Measurements from ENCODE around the gene NLE1. TPM values are rescaled to one million over a fixed set of nuclear protein-coding genes. Genes with fewer than 3 reads are reported as not detected.
A peak's percentile ranks its signal among the peaks of the same experiment; 100 is the strongest.
"Not testable (repeated sequence)": the region's sequence is repeated elsewhere in the genome, so short reads cannot be mapped to it uniquely, and the experiment has no call there.

NLE1 gene
- total RNA-seq, 2 experiments from 2014 or later: 33.0 to 35.2 TPM

DNA sequence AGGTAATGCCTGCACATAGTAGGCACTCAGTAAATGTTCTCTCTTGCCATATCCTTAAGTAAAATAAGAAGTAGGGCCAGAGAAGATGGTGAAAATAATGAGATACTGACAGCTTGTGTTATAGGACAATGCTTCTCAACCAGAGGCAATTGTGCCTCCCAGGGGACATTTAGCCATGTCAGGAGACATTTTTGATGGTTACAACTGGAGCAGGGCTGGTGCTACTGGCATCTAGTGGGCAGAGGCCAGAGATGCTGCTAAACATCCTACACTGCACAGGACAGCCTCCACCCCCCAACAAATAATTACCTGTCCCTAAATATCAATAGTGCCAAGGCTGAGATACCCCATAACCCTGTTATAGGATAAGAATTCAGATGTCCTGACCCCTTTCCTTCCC is 24.1 kb downstream of the NLE1 start:
- DNase-seq: peak; percentile 72
- CTCF ChIA-PET: interaction anchor here (0.6 to 4.6 kb wide), 7 partner anchors 28 to 698 kb away, joined by 3 to 62 read pairs (median 15); no protein-coding TSS in a partner anchor
- H3K9me3 Mint-ChIP-seq: no peaks in the 10 kb centered on the region
- peaks cover 45% of the 10 kb centered on the region for H3K4me1 Mint-ChIP-seq (ENCODE audit: low read depth)
- no peaks in the 10 kb centered on the region for H3K27me3 Mint-ChIP-seq (ENCODE audit: low read depth)
- peaks cover 32% of the 10 kb centered on the region for H3K36me3 Mint-ChIP-seq (ENCODE audit: low read depth)
- H3K4me3 Mint-ChIP-seq: peak overlapping the region; percentile 90
- peak overlapping the region; percentile 31 for H3K27ac Mint-ChIP-seq
- intact Hi-C loops (cut with micrococcal nuclease): loop anchor here (1.0 to 2.0 kb wide), 4 partner anchors 480 to 576 kb away; partner anchors contain the start of gene TMEM132E

DNA sequence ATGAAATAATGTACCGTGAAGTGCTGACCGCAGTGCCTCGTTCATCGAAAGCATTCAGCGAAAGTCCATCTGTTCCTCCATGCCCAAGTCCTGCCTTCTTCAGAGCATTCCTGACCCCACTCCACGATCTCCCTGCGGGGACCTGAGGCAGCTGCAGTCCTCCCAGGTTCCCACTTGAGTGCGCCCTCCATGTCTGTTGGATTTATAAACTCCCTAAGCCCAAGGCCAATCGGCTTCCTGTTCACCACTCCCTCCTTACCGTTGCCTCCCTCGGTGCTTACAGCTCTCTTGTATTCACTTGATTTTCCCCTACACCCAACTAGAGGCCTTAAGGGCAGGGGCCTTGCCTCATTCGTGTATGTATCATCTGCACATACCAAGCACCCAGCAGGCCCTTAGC is 25.3 kb downstream of the NLE1 start:
- Mint-ChIP-seq H3K4me3 (no peak overlapping the region), H3K4me1 (ENCODE audit: low read depth) (peaks cover 45% of the 10 kb centered on the region), H3K27ac (peak overlapping the region; percentile 37), H3K27me3 (ENCODE audit: low read depth) (no peaks in the 10 kb centered on the region), H3K9me3 (no peaks in the 10 kb centered on the region), H3K36me3 (ENCODE audit: low read depth) (peaks cover 32% of the 10 kb centered on the region)
- CTCF ChIA-PET: interaction anchor here (1.1 to 3.1 kb wide), 2 partner anchors 24 to 27 kb away, joined by 3 to 20 read pairs; no protein-coding TSS in a partner anchor
- DNase-seq: no peak
- intact Hi-C loops (cut with micrococcal nuclease): no loop called here

DNA sequence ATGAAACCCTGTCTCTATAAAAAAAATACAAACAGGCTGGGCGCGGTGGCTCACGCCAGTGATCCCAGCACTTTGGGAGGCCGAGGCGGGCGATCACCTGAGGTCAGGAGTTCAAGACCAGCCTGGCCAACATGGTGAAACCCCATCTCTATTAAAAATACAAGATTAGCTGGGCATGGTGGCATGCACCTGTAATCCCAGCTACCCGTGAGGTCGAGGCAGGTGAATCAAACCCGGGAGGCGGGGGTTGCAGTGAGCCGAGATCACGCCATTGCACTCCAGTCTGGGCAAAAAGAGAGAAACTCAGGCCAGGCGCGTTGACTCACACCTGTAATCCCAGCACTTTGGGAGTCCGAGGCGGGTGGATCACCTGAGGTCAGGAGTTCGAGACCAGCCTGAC is 31.3 kb downstream of the NLE1 start:
- CTCF ChIA-PET: interaction anchor here (1.3 to 1.7 kb wide), 2 partner anchors 8 to 21 kb away, joined by 3 to 4 read pairs; no protein-coding TSS in a partner anchor
- not testable (repeated sequence) for DNase-seq; H3K27me3 Mint-ChIP-seq (ENCODE audit: low read depth)

GRCh38 chr17:35104844-35105450 is 37.2 kb downstream of the NLE1 start:
- intact Hi-C loops (cut with micrococcal nuclease): no loop called here
- H3K27me3 Mint-ChIP-seq (ENCODE audit: low read depth): no peaks in the 10 kb centered on the region
- no peak overlapping the region for H3K27ac Mint-ChIP-seq
- DNase-seq: no peak
- H3K9me3 Mint-ChIP-seq: no peaks in the 10 kb centered on the region
- CTCF ChIA-PET: interaction anchor here (0.5 to 1.4 kb wide), 3 partner anchors 14 to 121 kb away, joined by 3 to 5 read pairs (median 4); no protein-coding TSS in a partner anchor
- H3K36me3 Mint-ChIP-seq (ENCODE audit: low read depth): peaks cover 42% of the 10 kb centered on the region
- H3K4me1 Mint-ChIP-seq (ENCODE audit: low read depth): peaks cover 2% of the 10 kb centered on the region
- no peak overlapping the region for H3K4me3 Mint-ChIP-seq

More for the DNA sequence above, 31.3 kb downstream of the NLE1 start:
- H3K4me1 Mint-ChIP-seq (ENCODE audit: low read depth); intact Hi-C loops (cut with micrococcal nuclease); H3K4me3 Mint-ChIP-seq; H3K27ac Mint-ChIP-seq; H3K9me3 Mint-ChIP-seq: not testable (repeated sequence)
- peaks cover 24% of the 10 kb centered on the region for H3K36me3 Mint-ChIP-seq (ENCODE audit: low read depth)

- Mint-ChIP-seq H3K9me3 (no peaks in the 10 kb centered on the region), H3K36me3 (ENCODE audit: low read depth) (peaks cover 49% of the 10 kb centered on the region), H3K4me3 (no peak overlapping the region), H3K27ac (no peak overlapping the region), H3K27me3 (ENCODE audit: low read depth) (no peaks in the 10 kb centered on the region), H3K4me1 (ENCODE audit: low read depth) (peaks cover 2% of the 10 kb centered on the region)
- intact Hi-C loops (cut with micrococcal nuclease): no loop called here
- CTCF ChIA-PET: interaction anchor here (1.1 to 1.3 kb wide), 2 partner anchors 8 to 13 kb away, joined by 3 to 9 read pairs; no protein-coding TSS in a partner anchor
- no peak for DNase-seq
Measured at GRCh38 chr17:35103271-35103670, 38.8 kb downstream of the NLE1 start.

GRCh38 chr17:35101725-35102124 is 40.4 kb downstream of the NLE1 start:
- no peaks in the 10 kb centered on the region for H3K9me3 Mint-ChIP-seq
- no peaks in the 10 kb centered on the region for H3K27me3 Mint-ChIP-seq (ENCODE audit: low read depth)
- CTCF ChIA-PET: interaction anchor here (1.8 kb wide), 1 partner anchor 12 kb away, joined by 6 read pairs; no protein-coding TSS in a partner anchor
- no peak for DNase-seq
- no peak overlapping the region for H3K4me3 Mint-ChIP-seq
- intact Hi-C loops (cut with micrococcal nuclease): no loop called here
- no peak overlapping the region for H3K27ac Mint-ChIP-seq
- H3K36me3 Mint-ChIP-seq (ENCODE audit: low read depth): peaks cover 47% of the 10 kb centered on the region
- H3K4me1 Mint-ChIP-seq (ENCODE audit: low read depth): peaks cover 4% of the 10 kb centered on the region

DNA sequence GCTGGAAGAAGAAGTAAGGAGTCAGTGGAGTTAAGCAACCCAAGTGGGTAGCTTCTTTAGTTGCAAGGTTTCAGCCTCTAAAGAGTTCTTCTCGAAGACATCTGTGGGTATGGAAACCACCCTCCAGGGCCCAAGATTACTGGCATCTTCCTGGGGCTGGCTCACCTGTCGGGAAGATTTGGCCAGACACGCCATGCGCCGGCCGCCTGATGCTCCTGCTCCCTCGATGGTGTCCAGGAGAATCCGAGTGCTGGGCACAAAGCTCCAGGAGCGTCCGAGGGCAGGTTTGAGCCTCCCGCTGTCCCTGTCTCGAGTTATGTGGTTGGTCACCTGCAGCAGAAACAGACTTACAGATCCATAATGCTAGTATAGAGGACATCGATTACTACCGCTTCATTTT is 41.1 kb downstream of the NLE1 start:
- no peaks in the 10 kb centered on the region for H3K9me3 Mint-ChIP-seq
- CTCF ChIA-PET: interaction anchor here (1.8 kb wide), 1 partner anchor 11 kb away, joined by 6 read pairs; no protein-coding TSS in a partner anchor
- H3K4me3 Mint-ChIP-seq: no peak overlapping the region
- H3K27ac Mint-ChIP-seq: no peak overlapping the region
- H3K36me3 Mint-ChIP-seq (ENCODE audit: low read depth): peaks cover 40% of the 10 kb centered on the region
- peaks cover 4% of the 10 kb centered on the region for H3K4me1 Mint-ChIP-seq (ENCODE audit: low read depth)
- no peak for DNase-seq
- intact Hi-C loops (cut with micrococcal nuclease): no loop called here
- no peaks in the 10 kb centered on the region for H3K27me3 Mint-ChIP-seq (ENCODE audit: low read depth)

DNA sequence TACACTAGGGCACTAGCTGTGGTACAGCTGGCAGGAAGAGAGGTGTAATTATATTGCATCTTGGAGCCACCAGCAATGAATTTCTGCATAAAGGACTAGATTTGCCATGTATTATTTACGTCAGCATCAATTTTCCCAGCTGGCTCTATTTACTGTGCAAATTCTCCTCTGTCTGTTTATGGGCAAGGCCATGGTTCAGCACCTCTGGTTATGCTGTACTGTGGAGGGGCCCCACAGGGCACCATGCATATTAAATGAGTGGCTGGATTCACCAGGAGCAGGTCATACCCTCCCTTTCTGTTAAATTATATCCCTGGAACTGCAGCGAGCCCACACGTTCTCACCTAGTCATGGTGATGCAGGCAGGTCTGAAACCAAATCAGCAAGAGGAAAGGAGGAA is 42.2 kb downstream of the NLE1 start:
- intact Hi-C loops (cut with micrococcal nuclease): no loop called here
- DNase-seq: no peak
- Mint-ChIP-seq H3K36me3 (ENCODE audit: low read depth) (peaks cover 31% of the 10 kb centered on the region), H3K9me3 (no peaks in the 10 kb centered on the region), H3K4me3 (no peak overlapping the region), H3K27ac (no peak overlapping the region), H3K4me1 (ENCODE audit: low read depth) (peaks cover 6% of the 10 kb centered on the region), H3K27me3 (ENCODE audit: low read depth) (no peaks in the 10 kb centered on the region)
- CTCF ChIA-PET: no interaction called here

GRCh38 chr17:35097776-35098175 is 44.3 kb downstream of the NLE1 start:
- CTCF ChIA-PET: interaction anchor here (1.2 kb wide), 1 partner anchor 21 kb away, joined by 3 read pairs; no protein-coding TSS in a partner anchor
- intact Hi-C loops (cut with micrococcal nuclease): no loop called here
- peaks cover 22% of the 10 kb centered on the region for H3K36me3 Mint-ChIP-seq (ENCODE audit: low read depth)
- H3K4me1 Mint-ChIP-seq (ENCODE audit: low read depth): peaks cover 8% of the 10 kb centered on the region
- DNase-seq: no peak
- H3K27me3 Mint-ChIP-seq (ENCODE audit: low read depth): no peaks in the 10 kb centered on the region
- H3K4me3 Mint-ChIP-seq: no peak overlapping the region
- H3K9me3 Mint-ChIP-seq: no peaks in the 10 kb centered on the region
- H3K27ac Mint-ChIP-seq: no peak overlapping the region

- CTCF ChIA-PET: interaction anchor here (1.3 kb wide), 1 partner anchor 24 kb away, joined by 3 read pairs; no protein-coding TSS in a partner anchor
- Mint-ChIP-seq H3K4me1 (ENCODE audit: low read depth) (peaks cover 10% of the 10 kb centered on the region), H3K36me3 (ENCODE audit: low read depth) (peaks cover 15% of the 10 kb centered on the region)
Measured at GRCh38 chr17:35095741-35096140, 46.4 kb downstream of the NLE1 start.

DNA sequence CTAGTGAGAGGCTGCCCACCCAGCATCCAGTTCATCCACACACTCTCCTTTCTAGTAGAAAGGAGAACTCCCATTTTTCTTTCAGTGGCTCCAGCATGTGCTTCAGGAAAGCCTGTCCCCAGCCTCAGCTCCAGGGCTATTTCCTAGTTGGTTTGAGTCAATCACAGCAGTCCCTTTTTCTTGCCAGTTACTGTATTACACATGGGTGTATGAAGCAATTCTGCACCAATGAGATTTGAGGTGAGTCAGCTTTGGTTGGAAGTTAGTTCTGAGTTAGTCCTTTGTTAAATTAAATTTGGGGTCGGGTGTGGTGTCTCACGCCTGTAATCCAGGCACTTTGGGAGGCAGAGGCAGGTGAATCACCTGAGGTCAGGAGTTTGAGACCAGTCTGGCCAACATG is 47.2 kb downstream of the NLE1 start:
- intact Hi-C loops (cut with micrococcal nuclease): no loop called here
- Mint-ChIP-seq H3K4me3 (no peak overlapping the region), H3K4me1 (ENCODE audit: low read depth) (peaks cover 16% of the 10 kb centered on the region), H3K36me3 (ENCODE audit: low read depth) (peaks cover 13% of the 10 kb centered on the region), H3K9me3 (no peaks in the 10 kb centered on the region), H3K27ac (no peak overlapping the region), H3K27me3 (ENCODE audit: low read depth) (no peaks in the 10 kb centered on the region)
- no peak for DNase-seq
- CTCF ChIA-PET: interaction anchor here (1.1 to 1.3 kb wide), 2 partner anchors 25 kb away, joined by 3 to 4 read pairs; no protein-coding TSS in a partner anchor

More at GRCh38 chr17:35095741-35096140, 46.4 kb downstream of the NLE1 start:
- Mint-ChIP-seq H3K27ac (no peak overlapping the region), H3K9me3 (no peaks in the 10 kb centered on the region), H3K27me3 (ENCODE audit: low read depth) (no peaks in the 10 kb centered on the region), H3K4me3 (no peak overlapping the region)
- intact Hi-C loops (cut with micrococcal nuclease): no loop called here
- no peak for DNase-seq

- DNase-seq; H3K27me3 Mint-ChIP-seq (ENCODE audit: low read depth); H3K9me3 Mint-ChIP-seq; intact Hi-C loops (cut with micrococcal nuclease); H3K27ac Mint-ChIP-seq; H3K4me3 Mint-ChIP-seq; H3K36me3 Mint-ChIP-seq (ENCODE audit: low read depth): not testable (repeated sequence)
- H3K4me1 Mint-ChIP-seq (ENCODE audit: low read depth): peaks cover 43% of the 10 kb centered on the region
- CTCF ChIA-PET: interaction anchor here (1.4 to 2.3 kb wide), 8 partner anchors 12 to 111 kb away, joined by 4 to 20 read pairs (median 7); partner anchors contain the start of genes LIG3 and RFFL
Measured at GRCh38 chr17:35090707-35091106, 51.4 kb downstream of the NLE1 start.
